ENCODE results near the gene TUBG2.
A peak's percentile ranks its signal among the peaks of the same experiment; 100 is the strongest.

Gene TUBG2

GRCh38 chr17:42677012-42677857 lies 18.2 kb downstream of the TUBG2 start:
- DNase-seq (ENCODE audit: low read depth in 2 of 2): peak; percentile 97 to 98

GRCh38 chr17:42677921-42678781 lies 19.1 kb downstream of the TUBG2 start:
- DNase-seq (ENCODE audit: low read depth in 2 of 2): peak; percentile 69 to 75

GRCh38 chr17:42678951-42679491 lies 19.9 kb downstream of the TUBG2 start:
- DNase-seq (ENCODE audit: low read depth in 2 of 2): no peak

- peak; percentile 61 to 68 for DNase-seq (ENCODE audit: low read depth in 2 of 2)
Measured at GRCh38 chr17:42679492-42680330, 20.6 kb downstream of the TUBG2 start.

- no peak for DNase-seq (ENCODE audit: low read depth in 2 of 2)
Measured at GRCh38 chr17:42680331-42680808, 21.3 kb downstream of the TUBG2 start.

- no peak for DNase-seq (ENCODE audit: low read depth in 2 of 2)
Measured at GRCh38 chr17:42681976-42682721, 23.1 kb downstream of the TUBG2 start, which contains the start of gene CNTNAP1. TSS of gene CNTNAP1 (plus strand) at chr17:42682531. CDS start at chr17:42682830, 299 bp downstream.

GRCh38 chr17:42682722-42683403 lies 23.8 kb downstream of the TUBG2 start:
- DNase-seq (ENCODE audit: low read depth in 2 of 2): no peak

- no peak for DNase-seq (ENCODE audit: low read depth in 2 of 2)
Measured at GRCh38 chr17:42683407-42684034, 24.4 kb downstream of the TUBG2 start.

GRCh38 chr17:42684929-42685556 lies 26.0 kb downstream of the TUBG2 start:
- DNase-seq (ENCODE audit: low read depth in 2 of 2): no peak

- DNase-seq (ENCODE audit: low read depth in 2 of 2): no peak
Measured at GRCh38 chr17:42685831-42686230, 26.7 kb downstream of the TUBG2 start.

GRCh38 chr17:42686520-42687128 lies 27.5 kb downstream of the TUBG2 start:
- no peak for DNase-seq (ENCODE audit: low read depth in 2 of 2)

- DNase-seq (ENCODE audit: low read depth in 2 of 2): no peak
Measured at GRCh38 chr17:42687707-42688320, 28.7 kb downstream of the TUBG2 start.

GRCh38 chr17:42690596-42690995 lies 31.5 kb downstream of the TUBG2 start:
- DNase-seq (ENCODE audit: low read depth in 2 of 2): no peak

- no peak for DNase-seq (ENCODE audit: low read depth in 2 of 2)
Measured at GRCh38 chr17:42691021-42691545, 32.0 kb downstream of the TUBG2 start.

- DNase-seq (ENCODE audit: low read depth in 2 of 2): no peak
Measured at GRCh38 chr17:42692489-42692888, 33.4 kb downstream of the TUBG2 start.

- DNase-seq (ENCODE audit: low read depth in 2 of 2): no peak
Measured at GRCh38 chr17:42694524-42694923, 35.4 kb downstream of the TUBG2 start.

- no peak for DNase-seq (ENCODE audit: low read depth in 2 of 2)
Measured at GRCh38 chr17:42695500-42695899, 36.4 kb downstream of the TUBG2 start.

All from stimulated activated CD8-positive, alpha-beta memory T cell treated with anti-CD3 and anti-CD28 coated beads, Interleukin-15, amount 100 ng/mL, for 48 hours (primary cell).